LNCAP (cell line): ENCODE data around the gene BGLAP.

ENCODE experiments used
- CTCF ChIP-seq: fragments of 450-650 bp; IDR thresholded peaks from 2 replicates; pipeline ENCODE4 v1.5.1; 2017; ENCODE audit warnings: mild to moderate bottlenecking

Gene BGLAP

GRCh38 chr1:156214024-156214748 lies 27.8 kb upstream of the BGLAP start:
- TF ChIP-seq CTCF: no peak

- no peak for TF ChIP-seq CTCF
These were observed 24.1 kb upstream of the BGLAP start for GRCh38 chr1:156217871-156218270.

- no peak for TF ChIP-seq CTCF
These were observed 21.8 kb upstream of the BGLAP start for GRCh38 chr1:156220226-156220625.

- TF ChIP-seq CTCF: no peak
These were observed 19.8 kb upstream of the BGLAP start for GRCh38 chr1:156221986-156222692.

GRCh38 chr1:156225677-156226014 lies 16.3 kb upstream of the BGLAP start:
- TF ChIP-seq CTCF: no peak

GRCh38 chr1:156226116-156226538 lies 15.9 kb upstream of the BGLAP start:
- no peak for TF ChIP-seq CTCF

GRCh38 chr1:156226782-156227181 lies 15.2 kb upstream of the BGLAP start:
- no peak for TF ChIP-seq CTCF
